ENCODE measurements around the gene MMP17. TPM values are rescaled to one million over a fixed set of nuclear protein-coding genes. Genes with fewer than 3 reads are reported as not detected.

Gene MMP17
- total RNA-seq, 1 experiment from 2014 or later: 12.6 TPM

DNA sequence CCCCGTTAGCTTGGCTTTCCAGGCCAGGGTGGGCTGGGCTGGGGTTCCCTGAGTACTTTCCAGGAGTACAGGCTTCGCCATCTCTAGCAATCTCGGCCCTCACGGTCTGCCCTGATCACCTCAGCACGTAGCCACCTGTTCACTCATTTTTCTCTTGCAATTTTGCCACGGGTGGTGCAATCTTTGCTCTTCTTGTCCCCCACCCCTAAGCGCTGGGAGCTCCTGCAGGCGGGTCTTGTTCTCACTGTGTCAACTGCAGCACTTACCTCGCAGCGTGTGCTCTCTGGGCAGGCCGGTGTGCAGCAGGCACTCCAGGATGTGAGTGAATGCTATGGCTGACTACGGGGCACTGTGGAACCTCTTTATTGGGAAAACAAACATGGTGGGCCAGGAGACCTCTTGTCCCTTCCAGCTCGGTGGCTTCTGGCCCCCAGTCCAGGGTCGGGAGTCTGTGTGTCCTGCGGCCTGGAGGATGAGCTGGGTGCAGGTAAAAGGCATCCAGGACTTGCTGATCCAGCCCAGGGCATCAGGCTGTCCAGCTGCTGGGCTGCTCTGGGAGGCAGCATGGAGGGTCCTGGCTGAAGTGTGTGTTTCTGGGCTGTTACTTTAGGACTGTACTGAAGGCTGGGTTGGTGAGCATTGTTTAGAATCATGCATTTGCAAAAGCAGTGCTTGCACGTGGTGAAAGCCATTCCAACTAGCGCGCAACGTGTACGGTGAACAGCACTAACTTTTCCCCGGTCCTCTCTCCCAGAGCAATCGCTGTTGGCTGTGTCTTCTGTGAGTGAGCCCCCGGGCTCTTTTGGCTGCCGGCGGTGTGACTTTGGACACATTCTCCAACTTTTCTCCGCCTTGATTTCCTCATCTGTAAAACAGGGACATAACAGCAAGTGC is 64.8 kb downstream of the MMP17 start:
- H3K27me3 ChIP-seq (replicated peaks; ENCODE audit: insufficient read depth, low read depth, low read length, poor library complexity): no peaks in the 10 kb centered on the region
- peaks cover 4% of the 10 kb centered on the region for H3K36me3 ChIP-seq (ENCODE audit: insufficient read depth, low read length, poor library complexity, severe bottlenecking)
- ChIA-PET CTCF (interaction anchor here (0.6 kb wide), 1 partner anchor 115 kb away, joined by 8 read pairs; no protein-coding TSS in a partner anchor), POLR2A (ENCODE audit: low non-redundant PET) (no interaction called here)
- no peak overlapping the region for H3K4me3 ChIP-seq (ENCODE audit: low read depth, low read length, poor library complexity, severe bottlenecking)
- no peaks in the 10 kb centered on the region for H3K9me3 ChIP-seq (ENCODE audit: low read depth, low read length, poor library complexity, severe bottlenecking)
- BruUV-seq (replicated peaks): no TSS peak
- H3K27ac ChIP-seq (ENCODE audit: low read depth, low read length, poor library complexity, severe bottlenecking): no peak overlapping the region
- intact Hi-C loops (cut with micrococcal nuclease; ENCODE audit: unreplicated experiment): no loop called here
- H3K4me1 ChIP-seq (ENCODE audit: insufficient read depth, low read length, poor library complexity, severe bottlenecking): peaks cover 12% of the 10 kb centered on the region
- DNase-seq (ENCODE audit: low spot score): no peak
- TF ChIP-seq EZH2 (IDR thresholded peaks at IDR 0.05; ENCODE audit: borderline replicate concordance, low read depth, low read length, poor library complexity, severe bottlenecking): no peak
- TF ChIP-seq, protein P1, sequence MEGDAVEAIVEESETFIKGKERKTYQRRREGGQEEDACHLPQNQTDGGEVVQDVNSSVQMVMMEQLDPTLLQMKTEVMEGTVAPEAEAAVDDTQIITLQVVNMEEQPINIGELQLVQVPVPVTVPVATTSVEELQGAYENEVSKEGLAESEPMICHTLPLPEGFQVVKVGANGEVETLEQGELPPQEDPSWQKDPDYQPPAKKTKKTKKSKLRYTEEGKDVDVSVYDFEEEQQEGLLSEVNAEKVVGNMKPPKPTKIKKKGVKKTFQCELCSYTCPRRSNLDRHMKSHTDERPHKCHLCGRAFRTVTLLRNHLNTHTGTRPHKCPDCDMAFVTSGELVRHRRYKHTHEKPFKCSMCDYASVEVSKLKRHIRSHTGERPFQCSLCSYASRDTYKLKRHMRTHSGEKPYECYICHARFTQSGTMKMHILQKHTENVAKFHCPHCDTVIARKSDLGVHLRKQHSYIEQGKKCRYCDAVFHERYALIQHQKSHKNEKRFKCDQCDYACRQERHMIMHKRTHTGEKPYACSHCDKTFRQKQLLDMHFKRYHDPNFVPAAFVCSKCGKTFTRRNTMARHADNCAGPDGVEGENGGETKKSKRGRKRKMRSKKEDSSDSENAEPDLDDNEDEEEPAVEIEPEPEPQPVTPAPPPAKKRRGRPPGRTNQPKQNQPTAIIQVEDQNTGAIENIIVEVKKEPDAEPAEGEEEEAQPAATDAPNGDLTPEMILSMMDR (conservative IDR thresholded peaks at IDR 0.05; ENCODE audit: low read depth, low read length): no peak

DNA sequence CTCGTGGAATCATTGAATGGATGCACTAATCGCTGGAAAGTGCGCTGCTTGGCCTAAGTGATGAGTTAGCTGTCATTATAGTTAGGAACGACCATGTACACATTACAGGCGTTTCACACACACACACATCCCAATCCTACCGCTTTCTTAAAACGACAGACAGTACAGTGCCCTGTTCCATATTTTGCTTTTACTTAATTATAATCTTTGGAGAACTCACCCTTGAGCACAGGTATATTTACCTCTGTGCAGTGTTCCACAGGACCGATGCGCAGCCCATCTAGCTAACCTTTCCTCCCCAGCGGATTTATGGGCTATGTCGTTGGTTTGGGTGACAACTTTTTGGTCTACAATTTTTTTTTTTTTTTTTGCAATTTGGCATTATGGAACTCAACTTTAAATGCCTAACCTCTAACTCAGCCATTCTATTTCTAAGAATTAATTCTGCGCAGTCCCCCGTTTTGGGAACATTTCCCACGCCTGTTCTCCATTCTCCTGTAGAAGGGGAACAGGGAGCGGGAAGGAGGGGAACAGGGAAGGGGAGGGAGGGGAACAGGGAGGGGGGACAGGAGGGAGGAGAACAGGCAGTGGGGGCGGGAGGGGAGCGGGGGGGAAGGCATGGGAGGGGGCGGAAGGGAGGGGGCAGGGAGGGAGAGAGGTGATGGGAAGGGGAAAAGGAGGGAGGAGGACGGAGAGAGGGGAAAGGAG is 65.6 kb downstream of the MMP17 start:
- Histone ChIP-seq H3K27me3 (replicated peaks; ENCODE audit: insufficient read depth, low read depth, low read length, poor library complexity) (no peaks in the 10 kb centered on the region), H3K27ac (ENCODE audit: low read depth, low read length, poor library complexity, severe bottlenecking) (no peak overlapping the region), H3K4me1 (ENCODE audit: insufficient read depth, low read length, poor library complexity, severe bottlenecking) (peaks cover 12% of the 10 kb centered on the region), H3K4me3 (ENCODE audit: low read depth, low read length, poor library complexity, severe bottlenecking) (peak overlapping the region; percentile 11), H3K36me3 (ENCODE audit: insufficient read depth, low read length, poor library complexity, severe bottlenecking) (peaks cover 4% of the 10 kb centered on the region), H3K9me3 (ENCODE audit: low read depth, low read length, poor library complexity, severe bottlenecking) (no peaks in the 10 kb centered on the region)
- POLR2A ChIA-PET (ENCODE audit: low non-redundant PET): no interaction called here
- CTCF ChIA-PET: interaction anchor here (0.6 kb wide), 1 partner anchor 115 kb away, joined by 8 read pairs; no protein-coding TSS in a partner anchor
- DNase-seq (ENCODE audit: low spot score): no peak
- no TSS peak for BruUV-seq (replicated peaks)
- TF ChIP-seq, protein P1 (conservative IDR thresholded peaks at IDR 0.05; ENCODE audit: low read depth, low read length): no peak
- no peak for TF ChIP-seq EZH2 (IDR thresholded peaks at IDR 0.05; ENCODE audit: borderline replicate concordance, low read depth, low read length, poor library complexity, severe bottlenecking)
- intact Hi-C loops (cut with micrococcal nuclease; ENCODE audit: unreplicated experiment): no loop called here

DNA sequence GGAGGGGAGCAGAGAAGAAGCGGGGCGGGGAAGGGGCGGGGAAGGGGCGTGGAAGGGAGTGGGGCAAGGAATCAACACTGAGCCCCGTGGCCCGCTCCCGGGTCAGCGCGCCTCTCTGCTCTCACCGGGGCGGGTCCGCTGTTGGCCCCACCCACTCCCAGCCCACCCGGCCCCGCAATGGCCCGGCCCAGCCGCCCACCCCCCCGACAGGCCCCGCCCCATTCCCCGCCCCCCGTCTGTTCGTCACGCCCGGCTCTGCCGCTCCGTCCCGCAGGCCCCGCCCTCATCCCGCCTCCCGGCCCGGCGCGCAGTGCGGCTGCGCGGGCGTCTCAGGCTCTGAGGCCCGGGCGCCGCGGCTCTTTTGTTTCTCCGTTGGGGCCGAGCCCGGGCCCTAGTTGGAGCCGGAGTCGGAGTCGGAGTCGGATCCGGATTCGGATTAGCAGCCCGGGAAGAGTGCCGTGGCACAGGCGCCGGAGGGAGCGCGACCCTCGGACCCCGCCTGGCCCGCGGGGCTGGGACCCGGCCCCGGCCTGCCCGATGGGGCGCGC is 66.2 kb downstream of the MMP17 start, which contains the start of gene ULK1:
TSS of gene ULK1 (plus strand) at position 310 of the 548 bp plus-strand sequence. CDS start 380 bp downstream, outside the sequence.
- TF ChIP-seq, protein P1 (conservative IDR thresholded peaks at IDR 0.05; ENCODE audit: low read depth, low read length): no peak
- TF ChIP-seq EZH2 (IDR thresholded peaks at IDR 0.05; ENCODE audit: borderline replicate concordance, low read depth, low read length, poor library complexity, severe bottlenecking): no peak
- Histone ChIP-seq H3K27ac (ENCODE audit: low read depth, low read length, poor library complexity, severe bottlenecking) (peak within 1 kb of the TSS; percentile 76), H3K27me3 (replicated peaks; ENCODE audit: insufficient read depth, low read depth, low read length, poor library complexity) (no peaks in the 10 kb centered on the region), H3K36me3 (ENCODE audit: insufficient read depth, low read length, poor library complexity, severe bottlenecking) (peaks cover 4% of the 10 kb centered on the region), H3K4me1 (ENCODE audit: insufficient read depth, low read length, poor library complexity, severe bottlenecking) (peaks cover 12% of the 10 kb centered on the region), H3K9me3 (ENCODE audit: low read depth, low read length, poor library complexity, severe bottlenecking) (no peaks in the 10 kb centered on the region), H3K4me3 (ENCODE audit: low read depth, low read length, poor library complexity, severe bottlenecking) (peak within 1 kb of the TSS; percentile 70)
- POLR2A ChIA-PET (ENCODE audit: low non-redundant PET): no interaction called here
- BruUV-seq (replicated peaks): no TSS peak
- CTCF ChIA-PET: no interaction called here
- DNase-seq (ENCODE audit: low spot score): peak; percentile 95
- intact Hi-C loops (cut with micrococcal nuclease; ENCODE audit: unreplicated experiment): no loop called here
